ENCODE measurements around the gene SNAP29.
A peak's percentile ranks its signal among the peaks of the same experiment; 100 is the strongest.
"Not testable (repeated sequence)": the region's sequence is repeated elsewhere in the genome, so short reads cannot be mapped to it uniquely, and the experiment has no call there.

Gene SNAP29

GRCh38 chr22:20858615-20859416 is at the start of gene SNAP29, which contains the start of gene PI4KA:
SNAP29 (plus strand) TSS chr22:20859007; CDS start chr22:20859111, 104 bp downstream.
PI4KA (minus strand) TSS chr22:20858811; CDS start chr22:20858725, 86 bp downstream.
- DNase-seq (ENCODE audit: low spot score) = peak; percentile 98

- no peak for DNase-seq (ENCODE audit: low spot score)
These were observed 49.1 kb upstream of the SNAP29 start for GRCh38 chr22:20809538-20810185.

- DNase-seq (ENCODE audit: low spot score) = no peak
These were observed 48.2 kb upstream of the SNAP29 start for GRCh38 chr22:20810645-20811044.

GRCh38 chr22:20811171-20811570 is 47.6 kb upstream of the SNAP29 start:
- no peak for DNase-seq (ENCODE audit: low spot score)

- no peak for DNase-seq (ENCODE audit: low spot score)
These were observed 46.7 kb upstream of the SNAP29 start for GRCh38 chr22:20811971-20812660.

GRCh38 chr22:20813056-20813455 is 45.8 kb upstream of the SNAP29 start:
- DNase-seq (ENCODE audit: low spot score) = no peak

GRCh38 chr22:20814221-20814808 is 44.5 kb upstream of the SNAP29 start:
- DNase-seq (ENCODE audit: low spot score) = no peak

GRCh38 chr22:20815477-20816050 is 43.2 kb upstream of the SNAP29 start:
- no peak for DNase-seq (ENCODE audit: low spot score)

GRCh38 chr22:20816559-20816958 is 42.2 kb upstream of the SNAP29 start:
- DNase-seq (ENCODE audit: low spot score) = no peak

- DNase-seq (ENCODE audit: low spot score) = no peak
These were observed 40.3 kb upstream of the SNAP29 start for GRCh38 chr22:20818471-20818870.

GRCh38 chr22:20819471-20819870 is 39.3 kb upstream of the SNAP29 start:
- DNase-seq (ENCODE audit: low spot score) = no peak

GRCh38 chr22:20821717-20822239 is 37.0 kb upstream of the SNAP29 start:
- not testable (repeated sequence) for DNase-seq (ENCODE audit: low spot score)

GRCh38 chr22:20822240-20822639 is 36.6 kb upstream of the SNAP29 start:
- DNase-seq (ENCODE audit: low spot score) = no peak

GRCh38 chr22:20823264-20823663 is 35.5 kb upstream of the SNAP29 start:
- DNase-seq (ENCODE audit: low spot score) = no peak

GRCh38 chr22:20825216-20825615 is 33.6 kb upstream of the SNAP29 start:
- not testable (repeated sequence) for DNase-seq (ENCODE audit: low spot score)

GRCh38 chr22:20825624-20826023 is 33.2 kb upstream of the SNAP29 start:
- no peak for DNase-seq (ENCODE audit: low spot score)

GRCh38 chr22:20826373-20827152 is 32.2 kb upstream of the SNAP29 start:
- not testable (repeated sequence) for DNase-seq (ENCODE audit: low spot score)

- no peak for DNase-seq (ENCODE audit: low spot score)
These were observed 29.2 kb upstream of the SNAP29 start for GRCh38 chr22:20829491-20830134.

- no peak for DNase-seq (ENCODE audit: low spot score)
These were observed 25.6 kb upstream of the SNAP29 start for GRCh38 chr22:20833225-20833665.

- DNase-seq (ENCODE audit: low spot score) = no peak
These were observed 24.6 kb upstream of the SNAP29 start for GRCh38 chr22:20834206-20834605.
